ENCODE results near the gene PLEKHA6.

The PLEKHA6 gene

DNA sequence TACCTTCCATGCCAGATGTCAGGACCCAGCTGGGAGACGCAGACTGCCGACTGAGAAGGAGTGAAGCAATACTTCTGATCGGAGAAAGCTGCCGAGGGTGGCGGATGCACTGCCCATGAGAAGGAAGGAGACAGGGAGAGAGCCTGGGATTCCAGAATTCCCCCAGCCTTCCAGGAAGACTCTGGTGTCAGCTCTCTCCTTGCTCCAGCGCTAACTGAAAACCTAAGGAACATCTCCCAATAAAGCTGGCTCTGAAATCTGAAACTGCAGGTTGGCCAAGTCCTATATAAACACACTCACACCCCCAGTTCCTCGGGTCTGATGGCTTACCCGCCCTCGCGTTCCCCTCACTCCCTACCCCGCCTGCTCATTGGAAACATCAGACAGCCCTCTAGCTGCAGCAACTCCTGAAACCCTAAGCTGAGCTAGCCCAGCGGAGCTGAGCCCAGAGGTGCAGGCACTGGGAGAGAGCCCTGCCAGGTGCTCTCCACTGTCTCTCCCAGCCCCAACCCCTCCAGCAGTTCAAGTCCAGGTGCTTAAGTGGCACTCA, 52.3 kb downstream of the PLEKHA6 start:
- peak; percentile 20 for DNase-seq

GRCh38 chr1:204306076-204306475, 53.7 kb downstream of the PLEKHA6 start:
- DNase-seq = no peak

DNA sequence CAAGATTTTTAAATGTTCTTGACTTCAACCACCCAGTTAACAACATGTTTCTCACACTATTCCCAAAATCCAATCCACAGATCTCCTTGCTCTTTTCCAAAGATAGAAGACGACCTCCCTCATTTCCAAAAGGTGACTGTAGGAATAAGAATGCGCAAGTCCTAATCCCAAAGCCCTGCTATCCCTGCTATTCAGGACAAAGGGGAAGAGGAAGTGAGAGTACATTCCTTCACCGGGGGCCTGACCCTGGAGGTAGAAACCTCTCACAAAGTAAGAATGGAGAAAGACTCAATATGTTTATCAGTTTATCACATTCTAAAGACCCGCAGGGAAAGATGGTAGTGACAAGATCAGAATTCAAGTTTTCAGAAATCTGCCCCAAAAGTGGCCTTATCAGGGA, 55.7 kb downstream of the PLEKHA6 start:
- no peak for DNase-seq

- no peak for DNase-seq
Measured at GRCh38 chr1:204302769-204303168, 57.0 kb downstream of the PLEKHA6 start.

DNA sequence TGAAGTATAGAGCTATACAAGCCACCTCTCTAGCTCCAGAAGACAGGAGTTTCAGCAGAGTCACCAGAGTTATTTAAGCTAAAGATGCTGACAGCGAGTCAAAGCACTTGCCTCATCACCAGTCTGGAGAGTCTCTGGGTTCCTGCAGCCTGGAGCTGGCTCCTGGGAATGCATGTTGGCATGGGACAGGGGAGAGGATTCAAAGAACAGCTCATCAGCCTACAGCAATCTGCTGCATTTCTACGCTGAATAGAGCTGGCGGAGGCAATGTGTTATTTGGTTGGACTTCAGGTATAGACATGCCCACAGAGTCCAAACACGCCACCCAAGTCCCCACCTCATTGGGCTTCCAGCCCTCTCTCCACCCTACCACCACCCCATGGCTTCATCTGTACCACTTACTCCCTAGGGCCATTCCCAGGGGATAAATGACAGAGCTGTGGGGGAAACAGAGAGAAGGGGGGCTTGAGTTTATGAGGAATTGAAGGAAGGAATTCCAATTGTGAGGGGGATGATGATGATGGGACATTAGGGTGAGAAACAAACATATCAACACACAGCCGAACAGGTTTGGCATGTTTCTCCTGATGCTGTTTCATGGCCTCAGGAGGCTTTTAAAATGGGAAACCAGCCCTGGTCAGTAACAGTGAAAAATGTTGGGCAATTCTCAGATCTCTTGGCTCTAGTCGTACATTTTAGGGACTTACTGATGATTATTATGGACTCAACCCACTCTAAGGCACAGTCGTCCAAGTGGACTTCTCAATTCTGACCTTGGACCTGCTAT, 58.4 kb downstream of the PLEKHA6 start:
- no peak for DNase-seq

DNA sequence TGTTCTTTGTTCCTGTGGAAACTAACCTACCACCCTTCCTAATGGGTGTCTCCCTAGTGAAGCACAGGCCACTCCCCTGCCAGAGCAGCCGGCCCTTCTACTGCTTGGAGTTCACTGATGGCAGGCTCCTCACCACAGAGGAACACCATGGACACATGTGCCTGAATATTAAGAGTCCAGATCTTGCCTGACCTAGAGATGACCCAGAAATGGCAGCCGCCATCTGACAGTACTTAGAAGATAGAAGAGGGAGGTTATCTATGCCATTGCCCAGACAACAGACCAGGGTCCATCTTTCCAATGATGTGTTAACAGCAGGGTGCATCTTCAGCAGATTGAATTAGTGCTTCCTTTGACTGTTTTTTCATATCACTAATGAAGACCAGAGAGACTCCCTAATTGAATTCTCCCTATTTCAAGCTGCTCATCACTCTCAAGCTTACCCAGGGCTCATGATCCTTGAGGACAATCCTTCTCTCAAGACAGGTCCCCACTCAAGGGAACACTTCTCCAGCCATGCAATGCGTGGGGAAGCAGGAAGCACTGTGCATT, 59.8 kb downstream of the PLEKHA6 start:
- no peak for DNase-seq

- no peak for DNase-seq
Measured at GRCh38 chr1:204296431-204296988, 63.2 kb downstream of the PLEKHA6 start.

- DNase-seq = no peak
Measured at GRCh38 chr1:204295671-204296070, 64.1 kb downstream of the PLEKHA6 start.

DNA sequence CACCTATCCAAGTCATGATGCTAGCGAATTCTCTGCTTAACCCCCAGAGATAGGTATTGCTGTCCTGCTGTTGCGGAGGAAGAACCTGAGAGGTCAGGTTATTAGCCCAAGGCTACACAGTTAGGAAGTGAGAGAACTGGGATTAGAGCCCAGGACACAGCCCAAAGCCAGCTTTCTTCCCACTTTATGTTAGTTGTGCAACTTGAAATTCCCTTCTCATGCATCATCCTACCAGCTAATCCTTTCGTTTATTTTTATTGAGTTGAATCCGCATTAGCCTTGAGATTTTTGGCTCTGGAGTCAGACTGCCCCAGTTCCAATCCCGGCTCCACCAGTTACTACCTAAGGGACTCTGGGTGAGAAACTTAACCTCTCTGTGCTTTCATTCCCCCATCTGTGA, 65.4 kb downstream of the PLEKHA6 start:
- DNase-seq = no peak

- no peak for DNase-seq
Measured at GRCh38 chr1:204293605-204294337, 66.0 kb downstream of the PLEKHA6 start.

DNA sequence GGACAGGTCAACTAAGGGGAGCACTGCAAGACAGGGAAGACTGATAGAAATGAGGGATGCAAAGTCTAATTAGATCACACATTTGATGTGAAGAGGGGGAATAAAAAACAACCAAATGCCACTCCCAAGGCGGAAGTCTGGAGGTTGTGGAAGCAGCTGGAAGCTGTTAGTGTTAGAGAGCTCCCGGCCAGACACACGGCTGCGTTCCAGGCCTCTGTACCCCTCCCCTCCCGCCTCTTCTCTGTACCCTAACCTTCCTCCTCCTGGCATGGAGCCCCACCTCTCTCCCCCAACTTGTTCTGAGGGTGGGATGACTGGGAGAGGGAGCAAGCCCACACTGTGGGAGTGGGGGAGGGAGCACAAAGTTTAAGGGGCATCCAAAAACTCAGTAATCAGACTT, 67.0 kb downstream of the PLEKHA6 start:
- DNase-seq = no peak

DNA sequence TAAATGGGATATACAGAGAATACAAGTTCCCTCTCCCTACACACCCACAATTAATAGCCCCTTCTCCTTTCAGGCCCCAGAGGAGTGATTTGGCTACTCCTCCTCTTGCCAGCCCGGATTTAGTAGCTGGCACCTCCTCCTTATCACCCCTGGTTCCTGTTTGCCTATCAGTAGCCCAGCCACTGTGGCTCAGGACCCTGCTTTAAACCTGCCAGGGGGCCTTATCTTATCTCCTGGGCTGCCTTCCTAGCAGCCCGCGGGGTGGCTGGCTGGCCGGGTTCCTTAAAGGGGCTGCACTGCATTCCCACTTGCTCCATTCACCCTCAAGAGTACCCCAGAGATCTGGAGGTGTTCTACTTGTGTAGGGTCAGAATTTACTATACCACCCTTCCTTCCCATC, 70.4 kb downstream of the PLEKHA6 start:
- DNase-seq = no peak

DNA sequence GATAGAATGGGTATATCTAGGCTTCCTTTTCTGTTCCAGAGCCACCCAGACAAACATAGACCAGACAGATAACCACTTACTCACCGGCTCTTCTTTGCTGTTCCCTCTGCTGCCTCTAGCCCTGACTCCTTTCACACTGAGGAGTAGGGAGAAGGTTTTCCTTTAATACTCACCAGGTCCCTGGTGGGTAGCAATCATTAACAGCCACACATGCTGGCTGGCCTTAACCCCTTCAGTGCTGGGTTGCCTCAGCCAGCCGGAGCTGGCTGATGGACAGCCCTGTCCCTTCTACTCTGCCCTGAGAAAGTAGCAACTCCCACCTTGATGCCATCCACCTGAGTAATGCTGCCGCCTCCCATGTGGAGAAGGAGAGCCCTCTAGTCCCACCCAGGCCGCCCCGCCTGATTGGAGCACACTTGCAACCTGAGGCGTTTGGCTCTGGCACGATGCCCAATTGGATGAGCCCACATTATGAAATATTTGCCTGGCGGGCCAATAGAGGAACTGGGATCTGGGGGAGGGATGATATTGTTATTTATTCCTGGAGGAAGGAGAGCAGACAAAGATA, 71.6 kb downstream of the PLEKHA6 start:
- peak; percentile 33 for DNase-seq

- DNase-seq = no peak
Measured at GRCh38 chr1:204287466-204287891, 72.2 kb downstream of the PLEKHA6 start.

DNA sequence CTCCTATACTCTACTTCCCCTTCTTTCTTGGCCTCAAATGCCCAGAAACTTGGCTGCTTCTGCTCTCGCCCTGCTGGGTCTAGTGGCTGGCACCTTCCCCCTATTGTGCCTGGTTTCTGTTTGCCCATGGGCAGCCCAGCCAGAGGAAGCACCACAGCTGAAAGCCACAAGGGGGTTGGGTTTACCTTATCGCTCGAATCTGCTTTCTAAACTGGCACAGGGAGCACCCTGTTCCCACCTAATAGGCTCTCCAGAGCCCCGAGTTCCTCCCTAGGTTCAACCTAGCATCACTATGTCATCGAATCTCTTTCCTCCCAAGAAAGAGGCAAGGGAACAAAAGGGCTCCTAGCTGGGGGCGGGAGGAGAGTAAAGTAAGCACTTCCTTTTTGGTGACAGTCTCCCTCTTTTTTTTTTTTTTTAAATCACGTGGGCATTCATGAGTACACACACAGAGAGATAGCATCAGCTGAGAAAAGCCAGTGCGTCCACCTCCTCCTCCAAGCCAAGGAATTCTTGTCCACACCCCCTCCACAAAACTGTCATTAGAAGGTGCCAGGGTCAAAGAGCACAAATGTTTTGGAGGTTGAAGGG, 72.8 kb downstream of the PLEKHA6 start:
- DNase-seq = peak; percentile 89

GRCh38 chr1:204286315-204286714, 73.4 kb downstream of the PLEKHA6 start:
- peak; percentile 55 for DNase-seq

- DNase-seq = no peak
Measured at GRCh38 chr1:204285436-204286305, 74.1 kb downstream of the PLEKHA6 start.

DNA sequence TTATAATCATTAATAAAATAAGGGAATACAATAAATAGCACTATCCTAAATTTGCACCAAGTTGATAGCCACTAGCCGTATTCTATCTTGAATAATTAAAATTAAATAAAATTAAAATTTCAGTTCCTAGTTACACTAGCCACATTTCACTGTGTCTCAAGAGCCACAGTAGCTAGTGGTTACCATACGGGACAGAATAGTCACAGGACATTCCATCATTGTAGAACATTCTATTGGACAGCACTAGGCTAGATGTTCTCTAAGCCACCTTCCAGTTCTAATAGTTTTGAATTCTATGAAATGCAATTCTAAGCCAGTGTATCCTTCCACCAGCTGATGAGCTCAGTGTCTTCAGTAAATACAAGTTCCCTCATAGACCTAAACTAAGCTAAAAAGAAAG, 74.8 kb downstream of the PLEKHA6 start:
- DNase-seq = no peak

DNA sequence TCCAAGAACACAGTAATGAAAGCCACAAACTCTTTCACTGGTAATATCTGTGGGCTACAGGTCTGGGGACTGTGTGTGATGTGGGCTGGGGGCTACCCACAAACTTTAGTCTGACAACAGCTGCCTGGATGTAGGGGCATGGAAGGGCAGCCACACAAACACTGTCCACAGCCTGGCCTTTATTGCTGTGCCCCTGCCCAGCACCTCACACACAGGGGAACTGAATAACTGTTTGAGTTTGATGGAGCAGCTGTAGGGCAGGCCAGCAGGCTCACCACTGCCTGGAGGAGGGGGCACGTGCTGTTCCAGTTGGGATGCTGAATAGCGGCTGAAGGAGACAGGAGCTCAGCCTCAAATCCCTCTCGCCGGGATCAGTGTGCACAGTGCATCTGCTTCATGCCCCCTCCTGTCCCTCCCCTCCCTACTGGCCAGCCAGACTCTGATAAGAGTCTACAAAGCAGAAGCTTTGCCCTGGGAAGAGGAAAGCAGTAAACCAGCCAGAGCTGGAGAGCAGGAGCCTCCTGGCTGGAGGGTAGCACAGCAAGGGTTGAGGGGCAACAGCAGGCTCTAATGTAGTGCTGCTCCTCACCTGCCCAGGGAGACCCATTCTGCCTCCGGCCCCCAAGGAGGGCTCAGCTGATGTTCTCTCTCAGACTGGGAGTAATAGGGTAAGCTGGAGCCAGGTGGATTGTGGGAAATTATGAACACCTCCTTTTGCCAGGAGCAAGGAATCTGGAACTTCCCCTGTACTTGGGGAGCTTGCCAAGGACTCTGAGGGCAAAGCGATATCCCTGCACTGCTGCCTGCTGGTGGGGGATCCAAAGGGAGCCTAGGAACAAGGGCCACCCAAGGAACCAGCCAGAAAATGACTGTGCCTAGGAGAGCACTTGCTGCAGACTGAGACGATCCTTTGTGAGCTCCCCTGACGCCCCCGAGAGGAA, 75.7 kb downstream of the PLEKHA6 start:
- DNase-seq = no peak

DNA sequence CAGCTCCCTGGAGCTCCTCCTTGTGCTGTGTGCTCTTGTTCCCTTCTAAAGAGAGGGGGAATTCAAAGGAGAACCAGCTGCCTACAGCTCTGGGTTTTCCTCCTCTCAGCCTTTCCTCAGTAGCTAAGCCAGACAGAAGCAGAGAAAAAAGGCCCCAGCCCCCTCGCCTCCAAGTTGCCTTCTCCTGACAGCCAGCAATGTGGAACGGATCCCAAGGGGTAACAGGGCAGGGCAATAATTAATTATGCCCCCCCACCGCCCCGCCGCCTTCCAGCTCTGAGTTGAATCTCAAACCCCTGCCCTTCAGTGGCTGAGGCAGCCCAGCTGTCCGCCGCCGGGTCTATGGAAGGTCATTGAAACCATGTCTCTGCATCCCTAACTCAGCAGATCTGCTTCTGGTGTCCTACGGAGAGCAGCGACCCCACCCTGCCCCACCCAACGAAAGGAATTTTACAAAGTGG, 76.9 kb downstream of the PLEKHA6 start:
- DNase-seq = no peak

Measured in RPMI8226 (cell line).